Measurements from ENCODE around the gene CTNNB1. TPM values are rescaled to one million over a fixed set of nuclear protein-coding genes. Genes with fewer than 3 reads are reported as not detected.

Gene CTNNB1
- total RNA-seq, 4 donors from 2014 or later, result 290 to 527 (median 414) TPM

DNA sequence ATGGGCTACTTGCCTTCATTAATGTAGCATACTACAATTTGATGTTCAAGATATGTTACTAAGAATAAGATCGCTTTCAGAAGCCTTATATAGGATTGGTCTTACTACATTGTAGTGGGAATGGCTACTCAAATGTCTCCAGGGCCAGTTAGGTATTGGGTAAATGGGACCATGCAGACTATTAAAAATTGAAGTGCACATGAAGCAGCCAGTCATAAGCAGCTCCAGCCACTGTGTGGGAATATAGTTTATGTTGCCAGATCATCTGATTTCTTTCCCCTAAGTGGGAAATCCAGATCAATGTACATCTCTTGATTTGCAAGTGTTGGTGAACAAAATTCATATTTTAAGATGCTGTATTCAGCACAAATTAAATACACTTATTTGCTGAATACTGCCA lies 5.1 kb downstream of the CTNNB1 start:
- TF ChIP-seq POLR2A (IDR thresholded peaks at IDR 0.05) (no peak), EP300 (IDR thresholded peaks at IDR 0.05; ENCODE audit: low read depth) (no peak), POLR2AphosphoS5 (IDR thresholded peaks at IDR 0.05) (no peak)
- TF ChIP-seq, protein P1, sequence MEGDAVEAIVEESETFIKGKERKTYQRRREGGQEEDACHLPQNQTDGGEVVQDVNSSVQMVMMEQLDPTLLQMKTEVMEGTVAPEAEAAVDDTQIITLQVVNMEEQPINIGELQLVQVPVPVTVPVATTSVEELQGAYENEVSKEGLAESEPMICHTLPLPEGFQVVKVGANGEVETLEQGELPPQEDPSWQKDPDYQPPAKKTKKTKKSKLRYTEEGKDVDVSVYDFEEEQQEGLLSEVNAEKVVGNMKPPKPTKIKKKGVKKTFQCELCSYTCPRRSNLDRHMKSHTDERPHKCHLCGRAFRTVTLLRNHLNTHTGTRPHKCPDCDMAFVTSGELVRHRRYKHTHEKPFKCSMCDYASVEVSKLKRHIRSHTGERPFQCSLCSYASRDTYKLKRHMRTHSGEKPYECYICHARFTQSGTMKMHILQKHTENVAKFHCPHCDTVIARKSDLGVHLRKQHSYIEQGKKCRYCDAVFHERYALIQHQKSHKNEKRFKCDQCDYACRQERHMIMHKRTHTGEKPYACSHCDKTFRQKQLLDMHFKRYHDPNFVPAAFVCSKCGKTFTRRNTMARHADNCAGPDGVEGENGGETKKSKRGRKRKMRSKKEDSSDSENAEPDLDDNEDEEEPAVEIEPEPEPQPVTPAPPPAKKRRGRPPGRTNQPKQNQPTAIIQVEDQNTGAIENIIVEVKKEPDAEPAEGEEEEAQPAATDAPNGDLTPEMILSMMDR (IDR thresholded peaks at IDR 0.05), result no peak
- Histone ChIP-seq H3K27me3 (no peaks in the 10 kb centered on the region), H3K9me3 (no peaks in the 10 kb centered on the region), H3K4me1 (peaks cover 22 to 84% (median 59%) of the 10 kb centered on the region in 4 donors), H3K4me3 (no peak overlapping the region), H3K36me3 (no peaks in the 10 kb centered on the region), H3K27ac (no peak overlapping the region)
- 91 to 100% methylated on average over 1 of the region's 1 CpG for WGBS, 2 donors (ENCODE audit: low coverage in 1 of 2)
- DNase-seq, result no peak
- intact Hi-C loops (cut with DNase I; ENCODE audit: low total_unique reads), result no loop called here
- in situ Hi-C loops (cut with MboI; ENCODE audit: low pct_ligation_motif_present in 1 of 4, low pct_unique_long_range_greater_than_20kb in 1 of 4, low sequenced_read_pairs in 3 of 4), result loop anchor here in 2 of 4 donors (25.0 kb wide), 1 partner anchor 617 kb away; no protein-coding TSS in a partner anchor

DNA sequence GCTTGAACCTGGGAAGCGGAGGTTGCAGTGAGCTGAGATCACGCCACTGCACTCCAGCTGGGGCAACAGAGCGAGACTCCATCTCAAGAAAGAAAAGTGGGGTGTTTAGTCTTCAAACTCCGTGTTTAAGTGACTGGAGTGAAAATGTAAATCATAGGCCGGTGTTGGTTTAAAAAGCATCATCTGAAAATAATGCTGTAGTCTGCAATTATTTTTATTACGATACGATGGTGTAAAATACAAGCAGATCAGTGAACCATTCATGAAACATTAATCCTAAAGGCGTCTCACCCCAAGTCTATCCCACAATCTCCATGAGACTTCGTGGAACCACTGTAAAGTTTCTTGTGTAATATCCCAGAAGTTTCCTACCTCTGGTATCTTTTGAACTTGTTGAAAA lies 6.3 kb downstream of the CTNNB1 start:
- H3K4me1 ChIP-seq, result peaks cover 22 to 89% (median 59%) of the 10 kb centered on the region in 4 donors
- in situ Hi-C loops (cut with MboI; ENCODE audit: low pct_ligation_motif_present in 1 of 4, low pct_unique_long_range_greater_than_20kb in 1 of 4, low sequenced_read_pairs in 3 of 4), result loop anchor here in 2 of 4 donors (25.0 kb wide), 1 partner anchor 618 kb away; no protein-coding TSS in a partner anchor
- no peaks in the 10 kb centered on the region for H3K36me3 ChIP-seq
- intact Hi-C loops (cut with DNase I; ENCODE audit: low total_unique reads), result no loop called here
- no peaks in the 10 kb centered on the region for H3K9me3 ChIP-seq
- no peak for TF ChIP-seq EP300 (IDR thresholded peaks at IDR 0.05; ENCODE audit: low read depth)
- TF ChIP-seq POLR2A (IDR thresholded peaks at IDR 0.05), result no peak
- no peak for TF ChIP-seq POLR2AphosphoS5 (IDR thresholded peaks at IDR 0.05)
- TF ChIP-seq, protein P1 (IDR thresholded peaks at IDR 0.05), result no peak
- H3K27ac ChIP-seq, result no peak overlapping the region
- no peak overlapping the region for H3K4me3 ChIP-seq
- no peaks in the 10 kb centered on the region for H3K27me3 ChIP-seq
- WGBS, 2 donors (ENCODE audit: low coverage in 1 of 2), result 70 to 78% methylated on average over 9 of the region's 9 CpGs
- no peak for DNase-seq

DNA sequence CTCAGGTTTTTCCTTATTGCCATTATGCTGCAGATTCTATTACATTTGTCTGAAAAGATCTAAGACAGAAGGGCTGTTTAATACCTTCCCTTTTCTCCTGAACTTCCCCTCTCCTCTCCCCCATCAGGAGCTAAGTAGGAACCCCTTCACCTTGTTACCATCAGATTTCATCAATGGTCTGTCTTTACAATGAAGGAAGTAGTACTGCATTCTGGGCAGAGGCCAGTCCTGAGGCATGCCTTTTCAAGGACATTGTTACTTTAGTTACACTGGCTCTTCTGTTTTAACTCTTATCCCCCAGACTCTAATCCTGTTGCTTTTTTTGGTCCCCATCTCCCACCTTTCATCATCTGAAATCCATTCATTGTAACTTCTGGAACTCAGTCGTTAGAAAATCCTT lies 8.1 kb downstream of the CTNNB1 start:
- H3K4me1 ChIP-seq, result peaks cover 22 to 83% (median 47%) of the 10 kb centered on the region in 4 donors
- no peak overlapping the region for H3K4me3 ChIP-seq
- no peaks in the 10 kb centered on the region for H3K27me3 ChIP-seq
- DNase-seq, result no peak
- 27 to 39% methylated on average over 1 of the region's 1 CpG for WGBS, 2 donors (ENCODE audit: low coverage in 1 of 2)
- in situ Hi-C loops (cut with MboI; ENCODE audit: low pct_ligation_motif_present in 1 of 4, low pct_unique_long_range_greater_than_20kb in 1 of 4, low sequenced_read_pairs in 3 of 4), result loop anchor here in 2 of 4 donors (25.0 kb wide), 1 partner anchor 620 kb away; no protein-coding TSS in a partner anchor
- H3K27ac ChIP-seq, result peak overlapping the region in 1 of 4 donors; percentile 18
- H3K9me3 ChIP-seq, result no peaks in the 10 kb centered on the region
- intact Hi-C loops (cut with DNase I; ENCODE audit: low total_unique reads), result no loop called here
- H3K36me3 ChIP-seq, result no peaks in the 10 kb centered on the region
- TF ChIP-seq EP300 (IDR thresholded peaks at IDR 0.05; ENCODE audit: low read depth) (no peak), POLR2AphosphoS5 (IDR thresholded peaks at IDR 0.05) (no peak)

DNA sequence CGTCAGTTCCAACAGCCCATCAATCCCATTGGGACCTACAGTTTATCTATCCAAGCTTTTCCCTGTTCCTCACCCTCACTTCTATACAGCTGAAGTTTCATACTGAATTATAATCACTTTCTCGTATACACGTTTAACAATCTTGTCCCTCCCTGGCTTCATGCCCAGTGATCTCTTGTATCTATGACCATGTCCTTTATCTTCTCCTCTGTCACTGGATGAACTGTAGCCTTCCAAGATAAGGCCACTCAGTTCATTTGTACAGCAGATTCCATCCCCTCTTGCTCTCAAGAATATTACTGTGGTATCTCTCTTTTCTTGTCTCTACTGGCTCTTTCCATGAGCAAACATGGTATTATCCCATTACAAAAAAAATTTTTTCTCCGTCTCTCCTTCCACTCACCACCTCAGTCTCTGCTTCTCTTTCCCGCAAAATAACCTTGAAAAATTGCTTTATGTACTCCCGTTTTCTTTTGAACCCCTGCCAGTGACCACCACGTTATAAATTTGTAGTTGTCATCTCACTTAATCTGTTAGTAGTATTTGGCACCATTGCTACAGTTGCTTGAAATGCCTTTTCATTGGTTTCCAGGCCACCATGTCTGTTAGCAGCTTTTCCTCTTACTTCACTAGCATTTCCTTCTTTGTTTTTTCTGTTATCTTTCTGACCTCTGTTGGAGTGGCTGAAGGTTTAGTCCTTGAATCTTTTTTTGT lies 9.4 kb downstream of the CTNNB1 start:
- no peaks in the 10 kb centered on the region for H3K27me3 ChIP-seq
- no peaks in the 10 kb centered on the region for H3K36me3 ChIP-seq
- DNase-seq, result no peak
- TF ChIP-seq POLR2AphosphoS5 (IDR thresholded peaks at IDR 0.05) (no peak), EP300 (IDR thresholded peaks at IDR 0.05; ENCODE audit: low read depth) (no peak), POLR2A (IDR thresholded peaks at IDR 0.05) (no peak)
- TF ChIP-seq, protein P1 (IDR thresholded peaks at IDR 0.05), result no peak
- intact Hi-C loops (cut with DNase I; ENCODE audit: low total_unique reads), result no loop called here
- in situ Hi-C loops (cut with MboI; ENCODE audit: low pct_ligation_motif_present in 1 of 4, low pct_unique_long_range_greater_than_20kb in 1 of 4, low sequenced_read_pairs in 3 of 4), result loop anchor here in 2 of 4 donors (25.0 kb wide), 1 partner anchor 621 kb away; no protein-coding TSS in a partner anchor
- H3K9me3 ChIP-seq, result no peaks in the 10 kb centered on the region
- H3K4me1 ChIP-seq, result peaks cover 17 to 83% (median 50%) of the 10 kb centered on the region in 4 donors
- H3K27ac ChIP-seq, result no peak overlapping the region
- WGBS, 2 donors (ENCODE audit: low coverage in 1 of 2), result 60 to 68% methylated on average over 7 of the region's 7 CpGs
- H3K4me3 ChIP-seq, result no peak overlapping the region

Data from transverse colon (tissue), 4 donors.